ENCODE results near the gene FAM210A.

DNA sequence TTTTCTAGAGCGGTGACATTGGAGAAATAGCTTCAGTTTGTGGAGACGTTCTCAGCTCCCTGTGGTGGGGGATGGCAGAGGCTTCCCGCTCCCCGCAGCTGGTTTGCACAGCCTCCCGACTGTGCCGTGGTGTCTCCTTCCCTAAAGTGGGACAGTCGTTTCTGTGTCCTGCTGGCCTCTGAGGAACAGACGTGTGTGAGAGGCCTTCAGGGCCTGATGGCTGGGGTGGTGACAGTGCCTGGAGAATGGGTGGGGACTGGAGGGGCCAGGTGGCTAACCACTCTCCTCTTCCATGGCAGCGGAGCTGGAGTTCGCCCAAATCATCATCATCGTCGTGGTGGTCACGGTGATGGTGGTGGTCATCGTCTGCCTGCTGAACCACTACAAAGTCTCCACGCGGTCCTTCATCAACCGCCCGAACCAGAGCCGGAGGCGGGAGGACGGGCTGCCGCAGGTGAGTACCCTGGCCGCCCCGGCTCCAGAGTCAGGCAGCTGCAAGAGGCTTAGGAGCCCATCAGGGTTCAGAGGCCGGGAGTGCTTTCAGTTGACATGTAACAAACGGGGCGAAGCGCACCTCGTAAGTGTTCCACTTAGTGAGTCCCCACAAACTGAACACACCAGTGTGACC is 105.4 kb downstream of the FAM210A start:
- TF ChIP-seq, protein P1, sequence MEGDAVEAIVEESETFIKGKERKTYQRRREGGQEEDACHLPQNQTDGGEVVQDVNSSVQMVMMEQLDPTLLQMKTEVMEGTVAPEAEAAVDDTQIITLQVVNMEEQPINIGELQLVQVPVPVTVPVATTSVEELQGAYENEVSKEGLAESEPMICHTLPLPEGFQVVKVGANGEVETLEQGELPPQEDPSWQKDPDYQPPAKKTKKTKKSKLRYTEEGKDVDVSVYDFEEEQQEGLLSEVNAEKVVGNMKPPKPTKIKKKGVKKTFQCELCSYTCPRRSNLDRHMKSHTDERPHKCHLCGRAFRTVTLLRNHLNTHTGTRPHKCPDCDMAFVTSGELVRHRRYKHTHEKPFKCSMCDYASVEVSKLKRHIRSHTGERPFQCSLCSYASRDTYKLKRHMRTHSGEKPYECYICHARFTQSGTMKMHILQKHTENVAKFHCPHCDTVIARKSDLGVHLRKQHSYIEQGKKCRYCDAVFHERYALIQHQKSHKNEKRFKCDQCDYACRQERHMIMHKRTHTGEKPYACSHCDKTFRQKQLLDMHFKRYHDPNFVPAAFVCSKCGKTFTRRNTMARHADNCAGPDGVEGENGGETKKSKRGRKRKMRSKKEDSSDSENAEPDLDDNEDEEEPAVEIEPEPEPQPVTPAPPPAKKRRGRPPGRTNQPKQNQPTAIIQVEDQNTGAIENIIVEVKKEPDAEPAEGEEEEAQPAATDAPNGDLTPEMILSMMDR (IDR thresholded peaks at IDR 0.05) = no peak
- TF ChIP-seq POLR2AphosphoS5 (IDR thresholded peaks at IDR 0.05; ENCODE audit: low read depth, low read length) = no peak
- TF ChIP-seq, protein P2, sequence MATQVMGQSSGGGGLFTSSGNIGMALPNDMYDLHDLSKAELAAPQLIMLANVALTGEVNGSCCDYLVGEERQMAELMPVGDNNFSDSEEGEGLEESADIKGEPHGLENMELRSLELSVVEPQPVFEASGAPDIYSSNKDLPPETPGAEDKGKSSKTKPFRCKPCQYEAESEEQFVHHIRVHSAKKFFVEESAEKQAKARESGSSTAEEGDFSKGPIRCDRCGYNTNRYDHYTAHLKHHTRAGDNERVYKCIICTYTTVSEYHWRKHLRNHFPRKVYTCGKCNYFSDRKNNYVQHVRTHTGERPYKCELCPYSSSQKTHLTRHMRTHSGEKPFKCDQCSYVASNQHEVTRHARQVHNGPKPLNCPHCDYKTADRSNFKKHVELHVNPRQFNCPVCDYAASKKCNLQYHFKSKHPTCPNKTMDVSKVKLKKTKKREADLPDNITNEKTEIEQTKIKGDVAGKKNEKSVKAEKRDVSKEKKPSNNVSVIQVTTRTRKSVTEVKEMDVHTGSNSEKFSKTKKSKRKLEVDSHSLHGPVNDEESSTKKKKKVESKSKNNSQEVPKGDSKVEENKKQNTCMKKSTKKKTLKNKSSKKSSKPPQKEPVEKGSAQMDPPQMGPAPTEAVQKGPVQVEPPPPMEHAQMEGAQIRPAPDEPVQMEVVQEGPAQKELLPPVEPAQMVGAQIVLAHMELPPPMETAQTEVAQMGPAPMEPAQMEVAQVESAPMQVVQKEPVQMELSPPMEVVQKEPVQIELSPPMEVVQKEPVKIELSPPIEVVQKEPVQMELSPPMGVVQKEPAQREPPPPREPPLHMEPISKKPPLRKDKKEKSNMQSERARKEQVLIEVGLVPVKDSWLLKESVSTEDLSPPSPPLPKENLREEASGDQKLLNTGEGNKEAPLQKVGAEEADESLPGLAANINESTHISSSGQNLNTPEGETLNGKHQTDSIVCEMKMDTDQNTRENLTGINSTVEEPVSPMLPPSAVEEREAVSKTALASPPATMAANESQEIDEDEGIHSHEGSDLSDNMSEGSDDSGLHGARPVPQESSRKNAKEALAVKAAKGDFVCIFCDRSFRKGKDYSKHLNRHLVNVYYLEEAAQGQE (IDR thresholded peaks at IDR 0.05; ENCODE audit: insufficient read depth in 1 of 2, low read depth in 2 of 2, low read length in 1 of 2) = no peak
